Liver (tissue), 9 donors: ENCODE measurements around the gene CFAP299. TPM values are rescaled to one million over a fixed set of nuclear protein-coding genes. Genes with fewer than 3 reads are reported as not detected.

Experiments used
- DNase-seq: peaks from one replicate; pipeline ENCODE4 v3.0.0-alpha.2; 2017; ENCODE audit warnings: low spot score
- H3K27ac ChIP-seq, 2 donors: one replicate each; pipeline ENCODE4 v1.7.0; 2013; ENCODE audit warnings: inconsistent platforms in 2 of 2, low read length in 2 of 2, control low read depth in 1 of 2, low read depth in 1 of 2, mild to moderate bottlenecking in 1 of 2
- H3K27me3 ChIP-seq, 4 donors: one replicate each; pipeline versions ENCODE4 v1.6.1 to v1.7.0; 2013; ENCODE audit warnings: low read length in 3 of 4, inconsistent platforms in 1 of 4, mild to moderate bottlenecking in 1 of 4, moderate library complexity in 1 of 4; ENCODE audit not compliant: control insufficient read depth in 4 of 4, insufficient read depth in 4 of 4
- H3K36me3 ChIP-seq, 4 donors: one replicate each; pipeline versions ENCODE4 v1.6.1 to v1.7.0; 2013; ENCODE audit warnings: low read length in 3 of 4, mild to moderate bottlenecking in 3 of 4, low read depth in 1 of 4, moderate library complexity in 1 of 4; ENCODE audit not compliant: control insufficient read depth in 4 of 4, insufficient read depth in 3 of 4
- H3K4me1 ChIP-seq, 4 donors: one replicate each; pipeline versions ENCODE4 v1.6.1 to v1.7.0; 2013; ENCODE audit warnings: low read length in 3 of 4, mild to moderate bottlenecking in 3 of 4, moderate library complexity in 1 of 4; ENCODE audit not compliant: control insufficient read depth in 4 of 4, insufficient read depth in 4 of 4
- H3K4me3 ChIP-seq, 3 donors: one replicate each; pipeline versions ENCODE4 v1.6.1 to v1.7.0; 2013; ENCODE audit warnings: low read length in 3 of 3, control low read depth in 1 of 3, low read depth in 1 of 3, mild to moderate bottlenecking in 1 of 3
- H3K9ac ChIP-seq, 2 donors: one replicate each; pipeline ENCODE4 v1.7.0; 2013; ENCODE audit warnings: low read length in 2 of 2, mild to moderate bottlenecking in 2 of 2, moderate library complexity in 2 of 2, control low read depth in 1 of 2, low read depth in 1 of 2
- H3K9me3 ChIP-seq, 4 donors: one replicate each; pipeline versions ENCODE4 v1.6.1 to v1.7.0; 2013; ENCODE audit warnings: low read length in 3 of 4; ENCODE audit not compliant: control insufficient read depth in 4 of 4
- FOXA1 ChIP-seq: IDR thresholded peaks from 2 replicates; pipeline ENCODE4 v1.6.1; 2016; ENCODE audit warnings: antibody characterized with exemption
- HNF4A ChIP-seq, 2 donors: conservative IDR thresholded peaks; 2 replicates each; pipeline ENCODE4 v1.6.1; 2016; ENCODE audit warnings: antibody characterized with exemption in 2 of 2, mild to moderate bottlenecking in 2 of 2
- HNF4G ChIP-seq: IDR thresholded peaks from 2 replicates; pipeline ENCODE4 v1.6.1; 2016; ENCODE audit warnings: antibody characterized with exemption
- NR2F2 ChIP-seq: IDR thresholded peaks from 2 replicates; pipeline ENCODE4 v1.6.1; 2016; ENCODE audit warnings: antibody characterized with exemption
- RXRA ChIP-seq, 2 donors: IDR thresholded peaks; 2 replicates each; pipeline ENCODE4 v1.6.1; 2017 to 2018; ENCODE audit warnings: antibody characterized with exemption in 2 of 2, mild to moderate bottlenecking in 1 of 2
- SP1 ChIP-seq: IDR thresholded peaks from 2 replicates; pipeline ENCODE4 v1.6.1; 2018; ENCODE audit warnings: antibody characterized with exemption, mild to moderate bottlenecking
- TAF1 ChIP-seq: conservative IDR thresholded peaks from 2 replicates; pipeline ENCODE4 v1.6.1; 2016; ENCODE audit warnings: antibody characterized with exemption, mild to moderate bottlenecking
- WGBS: extraction: QIAGEN DNeasy Blood & Tissue Kit; methylation state at CpG from one replicate; pipeline ENCODE4 v1.1.7; 2013; 5-methylcytosine and 5-hydroxymethylcytosine counted together
- polyA plus RNA-seq, 2 donors: library from polyadenylated mRNA; stranded (reverse) in 1 of 2; unstranded in 1 of 2; fragments of 200-250 nt in 1 of 2; fragments of >200 nt in 1 of 2; fragmentation: Nextera tagmentation in 1 of 2; extraction: Ambion mirVana in 1 of 2; gene quantifications; one replicate each; pipeline versions ENCODE4 v1.2.1 to v1.2.3, GENCODE V29; 2013 to 2015
- total RNA-seq, 2 donors: library from RNA; depleted of rRNA; stranded (reverse); fragments of >200 nt; gene quantifications; one replicate each; pipeline ENCODE4 v1.2.3, GENCODE V29; 2014
- TF ChIP-seq, protein P1 (sequence below): fragments of 150-350 bp; IDR thresholded peaks from 2 replicates; pipeline ENCODE4 v1.5.1; 2017; ENCODE audit warnings: improper control_type of control experiment, low read depth, low read length; ENCODE audit not compliant: missing input control
- TF ChIP-seq, protein P2 (sequence below): IDR thresholded peaks from 2 replicates; pipeline ENCODE4 v1.6.1; 2016; ENCODE audit warnings: antibody characterized with exemption
- TF ChIP-seq, protein P3 (sequence below): IDR thresholded peaks from 2 replicates; pipeline ENCODE4 v1.6.1; 2016; ENCODE audit warnings: antibody characterized with exemption, mild to moderate bottlenecking
- TF ChIP-seq, protein P4 (sequence below): IDR thresholded peaks from 2 replicates; pipeline ENCODE4 v1.6.1; 2016; ENCODE audit warnings: antibody characterized with exemption
- donor health status: healthy.
- donor health status: healthy.
- donor health status: healthy.
- donor health status: healthy.
- donor health status: healthy.

Gene CFAP299
- total and polyA plus RNA-seq, 4 donors: not detected

DNA sequence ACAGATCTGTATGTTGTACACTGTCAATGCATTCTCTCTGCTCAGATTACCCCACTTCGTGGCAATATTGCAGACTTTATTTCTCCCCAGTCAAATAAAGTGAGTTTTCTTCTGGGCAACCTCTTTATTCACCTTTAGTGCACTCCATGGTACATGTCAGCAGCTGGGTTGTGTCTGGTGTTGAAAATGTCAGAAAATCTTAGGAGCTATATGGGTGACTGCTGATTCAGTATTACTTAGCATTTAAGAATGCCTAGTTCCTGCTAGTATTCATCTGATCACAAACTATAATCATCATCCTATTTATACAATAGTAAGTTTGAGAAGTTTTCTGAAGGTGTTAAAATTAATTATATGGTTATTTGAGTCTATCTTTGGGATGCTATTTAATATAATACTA, 112.5 kb downstream of the CFAP299 start:
- DNase-seq: no peak
- TF ChIP-seq TAF1: no peak
- Histone ChIP-seq H3K36me3 (no peaks in the 10 kb centered on the region), H3K27me3 (no peaks in the 10 kb centered on the region), H3K4me1 (no peaks in the 10 kb centered on the region), H3K4me3 (no peak overlapping the region), H3K27ac (no peak overlapping the region), H3K9me3 (peaks cover 0 to 3% (median 2%) of the 10 kb centered on the region in 4 donors), H3K9ac (no peak overlapping the region)
- 70% methylated on average over 1 of the region's 1 CpG for WGBS

DNA sequence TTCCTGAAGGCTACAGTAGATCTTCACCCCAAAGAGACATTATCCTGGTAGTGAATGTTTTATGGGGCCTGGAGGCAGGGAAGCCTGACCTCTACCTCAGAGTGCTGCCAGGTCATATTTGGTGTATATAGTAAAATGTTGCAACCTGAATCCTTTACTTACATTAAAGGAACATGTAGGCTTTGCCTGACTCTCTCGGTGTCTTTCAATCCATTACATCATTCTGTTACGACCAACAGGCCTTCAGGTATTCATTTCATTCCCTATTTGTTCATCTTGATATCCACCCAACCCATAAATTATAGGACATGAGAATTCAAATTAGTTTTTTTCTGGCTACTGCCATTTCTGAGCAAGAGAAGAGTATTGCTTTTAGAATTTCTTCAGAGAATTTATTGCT, 116.5 kb downstream of the CFAP299 start:
- WGBS: 70% methylated on average over 2 of the region's 2 CpGs
- Histone ChIP-seq H3K9me3 (peaks cover 0 to 3% (median 3%) of the 10 kb centered on the region in 4 donors), H3K4me1 (no peaks in the 10 kb centered on the region), H3K36me3 (no peaks in the 10 kb centered on the region), H3K27me3 (no peaks in the 10 kb centered on the region), H3K9ac (no peak overlapping the region), H3K4me3 (no peak overlapping the region), H3K27ac (no peak overlapping the region)
- DNase-seq: no peak
- TF ChIP-seq HNF4A (conservative IDR thresholded peaks at IDR 0.05): no peak
- TF ChIP-seq SP1: no peak
- no peak for TF ChIP-seq HNF4G
- TF ChIP-seq FOXA1: no peak
- no peak for TF ChIP-seq RXRA (IDR thresholded peaks at IDR 0.05)
- TF ChIP-seq, protein P1, sequence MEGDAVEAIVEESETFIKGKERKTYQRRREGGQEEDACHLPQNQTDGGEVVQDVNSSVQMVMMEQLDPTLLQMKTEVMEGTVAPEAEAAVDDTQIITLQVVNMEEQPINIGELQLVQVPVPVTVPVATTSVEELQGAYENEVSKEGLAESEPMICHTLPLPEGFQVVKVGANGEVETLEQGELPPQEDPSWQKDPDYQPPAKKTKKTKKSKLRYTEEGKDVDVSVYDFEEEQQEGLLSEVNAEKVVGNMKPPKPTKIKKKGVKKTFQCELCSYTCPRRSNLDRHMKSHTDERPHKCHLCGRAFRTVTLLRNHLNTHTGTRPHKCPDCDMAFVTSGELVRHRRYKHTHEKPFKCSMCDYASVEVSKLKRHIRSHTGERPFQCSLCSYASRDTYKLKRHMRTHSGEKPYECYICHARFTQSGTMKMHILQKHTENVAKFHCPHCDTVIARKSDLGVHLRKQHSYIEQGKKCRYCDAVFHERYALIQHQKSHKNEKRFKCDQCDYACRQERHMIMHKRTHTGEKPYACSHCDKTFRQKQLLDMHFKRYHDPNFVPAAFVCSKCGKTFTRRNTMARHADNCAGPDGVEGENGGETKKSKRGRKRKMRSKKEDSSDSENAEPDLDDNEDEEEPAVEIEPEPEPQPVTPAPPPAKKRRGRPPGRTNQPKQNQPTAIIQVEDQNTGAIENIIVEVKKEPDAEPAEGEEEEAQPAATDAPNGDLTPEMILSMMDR: no peak
- TF ChIP-seq, protein P2, sequence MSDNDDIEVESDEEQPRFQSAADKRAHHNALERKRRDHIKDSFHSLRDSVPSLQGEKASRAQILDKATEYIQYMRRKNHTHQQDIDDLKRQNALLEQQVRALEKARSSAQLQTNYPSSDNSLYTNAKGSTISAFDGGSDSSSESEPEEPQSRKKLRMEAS: no peak

DNA sequence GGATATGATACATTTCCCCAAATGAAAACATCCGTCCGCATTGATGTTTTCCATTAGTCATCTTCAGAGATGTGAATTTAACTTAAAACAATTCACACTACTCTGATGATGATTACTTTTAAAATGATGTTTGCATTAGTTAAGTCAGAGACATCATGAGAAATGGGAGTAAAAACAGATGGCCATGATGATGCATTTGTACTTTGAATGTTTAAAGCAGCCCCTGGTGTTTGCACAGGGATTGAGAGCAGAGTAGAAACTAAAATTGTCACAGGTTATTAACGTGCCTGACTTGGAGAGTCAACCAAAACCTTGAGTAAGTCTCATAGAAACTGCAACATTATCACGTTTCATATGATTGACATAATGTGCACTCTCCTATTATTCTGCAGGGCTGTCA, 117.2 kb downstream of the CFAP299 start:
- no peak overlapping the region for H3K27ac ChIP-seq
- TF ChIP-seq NR2F2 (no peak), TAF1 (no peak), SP1 (no peak), HNF4G (no peak)
- TF ChIP-seq, protein P3, sequence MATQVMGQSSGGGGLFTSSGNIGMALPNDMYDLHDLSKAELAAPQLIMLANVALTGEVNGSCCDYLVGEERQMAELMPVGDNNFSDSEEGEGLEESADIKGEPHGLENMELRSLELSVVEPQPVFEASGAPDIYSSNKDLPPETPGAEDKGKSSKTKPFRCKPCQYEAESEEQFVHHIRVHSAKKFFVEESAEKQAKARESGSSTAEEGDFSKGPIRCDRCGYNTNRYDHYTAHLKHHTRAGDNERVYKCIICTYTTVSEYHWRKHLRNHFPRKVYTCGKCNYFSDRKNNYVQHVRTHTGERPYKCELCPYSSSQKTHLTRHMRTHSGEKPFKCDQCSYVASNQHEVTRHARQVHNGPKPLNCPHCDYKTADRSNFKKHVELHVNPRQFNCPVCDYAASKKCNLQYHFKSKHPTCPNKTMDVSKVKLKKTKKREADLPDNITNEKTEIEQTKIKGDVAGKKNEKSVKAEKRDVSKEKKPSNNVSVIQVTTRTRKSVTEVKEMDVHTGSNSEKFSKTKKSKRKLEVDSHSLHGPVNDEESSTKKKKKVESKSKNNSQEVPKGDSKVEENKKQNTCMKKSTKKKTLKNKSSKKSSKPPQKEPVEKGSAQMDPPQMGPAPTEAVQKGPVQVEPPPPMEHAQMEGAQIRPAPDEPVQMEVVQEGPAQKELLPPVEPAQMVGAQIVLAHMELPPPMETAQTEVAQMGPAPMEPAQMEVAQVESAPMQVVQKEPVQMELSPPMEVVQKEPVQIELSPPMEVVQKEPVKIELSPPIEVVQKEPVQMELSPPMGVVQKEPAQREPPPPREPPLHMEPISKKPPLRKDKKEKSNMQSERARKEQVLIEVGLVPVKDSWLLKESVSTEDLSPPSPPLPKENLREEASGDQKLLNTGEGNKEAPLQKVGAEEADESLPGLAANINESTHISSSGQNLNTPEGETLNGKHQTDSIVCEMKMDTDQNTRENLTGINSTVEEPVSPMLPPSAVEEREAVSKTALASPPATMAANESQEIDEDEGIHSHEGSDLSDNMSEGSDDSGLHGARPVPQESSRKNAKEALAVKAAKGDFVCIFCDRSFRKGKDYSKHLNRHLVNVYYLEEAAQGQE: no peak
- TF ChIP-seq, protein P4, sequence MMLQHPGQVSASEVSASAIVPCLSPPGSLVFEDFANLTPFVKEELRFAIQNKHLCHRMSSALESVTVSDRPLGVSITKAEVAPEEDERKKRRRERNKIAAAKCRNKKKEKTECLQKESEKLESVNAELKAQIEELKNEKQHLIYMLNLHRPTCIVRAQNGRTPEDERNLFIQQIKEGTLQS: no peak
- H3K4me1 ChIP-seq: no peaks in the 10 kb centered on the region
- H3K27me3 ChIP-seq: peaks cover 0 to 3% (median 0%) of the 10 kb centered on the region in 4 donors
- WGBS: 76% methylated on average over 4 of the region's 4 CpGs
- H3K4me3 ChIP-seq: no peak overlapping the region
- no peak for DNase-seq
- H3K9ac ChIP-seq: no peak overlapping the region
- peaks cover 0 to 3% (median 3%) of the 10 kb centered on the region in 4 donors for H3K9me3 ChIP-seq
- no peaks in the 10 kb centered on the region for H3K36me3 ChIP-seq
